Stimulated activated CD4-positive, alpha-beta T cell treated with anti-CD3 and anti-CD28 coated beads, Interleukin-1b, Interleukin-23, amount 100 ng/mL, for 4 hours (primary cell): ENCODE data around the gene PEX19.

Experiments used
- DNase-seq, 2 donors: peaks; one replicate each; pipeline ENCODE4 v3.0.0-alpha.2; 2020; ENCODE audit warnings: low read depth in 2 of 2

The PEX19 gene

GRCh38 chr1:160277330-160277729 lies 7.6 kb downstream of the PEX19 start:
- no peak for DNase-seq

GRCh38 chr1:160271025-160271424 lies 13.9 kb downstream of the PEX19 start:
- DNase-seq, result no peak

- no peak for DNase-seq
These were observed 17.5 kb downstream of the PEX19 start for GRCh38 chr1:160267284-160267991.

GRCh38 chr1:160264795-160265307 lies 20.1 kb downstream of the PEX19 start:
- DNase-seq, result no peak

GRCh38 chr1:160261893-160262794 lies 22.8 kb downstream of the PEX19 start, which contains the start of gene DCAF8:
TSS of gene DCAF8 (minus strand) at chr1:160262549. CDS start at chr1:160244008, 18,541 bp downstream.
- peak; percentile 90 to 96 for DNase-seq

GRCh38 chr1:160261556-160261892 lies 23.4 kb downstream of the PEX19 start:
- peak; percentile 26 to 58 for DNase-seq

GRCh38 chr1:160260406-160261382 lies 24.2 kb downstream of the PEX19 start:
- DNase-seq, result no peak

- no peak for DNase-seq
These were observed 26.6 kb downstream of the PEX19 start for GRCh38 chr1:160258177-160258798.

- DNase-seq, result no peak
These were observed 27.4 kb downstream of the PEX19 start for GRCh38 chr1:160257411-160258015.

- no peak for DNase-seq
These were observed 28.4 kb downstream of the PEX19 start for GRCh38 chr1:160256396-160257046.

GRCh38 chr1:160255781-160256300 lies 29.1 kb downstream of the PEX19 start:
- DNase-seq, result no peak

GRCh38 chr1:160251687-160252526 lies 33.0 kb downstream of the PEX19 start:
- DNase-seq, result peak; percentile 12 to 33

GRCh38 chr1:160251011-160251410 lies 33.9 kb downstream of the PEX19 start:
- no peak for DNase-seq

- DNase-seq, result no peak
These were observed 37.9 kb downstream of the PEX19 start for GRCh38 chr1:160247053-160247452.

GRCh38 chr1:160245434-160245833 lies 39.5 kb downstream of the PEX19 start:
- DNase-seq, result no peak

GRCh38 chr1:160244209-160244608 lies 40.7 kb downstream of the PEX19 start:
- DNase-seq, result no peak

GRCh38 chr1:160243767-160244166 lies 41.2 kb downstream of the PEX19 start:
- no peak for DNase-seq

- DNase-seq, result no peak
These were observed 45.2 kb downstream of the PEX19 start for GRCh38 chr1:160239582-160240299.
